HG02678 (cell line): ENCODE data around the gene SLC25A36.
"Not testable (repeated sequence)": the region's sequence is repeated elsewhere in the genome, so short reads cannot be mapped to it uniquely, and the experiment has no call there.

Experiments used
- ATAC-seq: cut with Tn5 transposase; IDR thresholded peaks from one replicate; pipeline ENCODE4 v1.9.1; 2021; ENCODE audit warnings: mild to moderate bottlenecking, moderate library complexity; ENCODE audit not compliant: unreplicated experiment

The SLC25A36 gene

DNA sequence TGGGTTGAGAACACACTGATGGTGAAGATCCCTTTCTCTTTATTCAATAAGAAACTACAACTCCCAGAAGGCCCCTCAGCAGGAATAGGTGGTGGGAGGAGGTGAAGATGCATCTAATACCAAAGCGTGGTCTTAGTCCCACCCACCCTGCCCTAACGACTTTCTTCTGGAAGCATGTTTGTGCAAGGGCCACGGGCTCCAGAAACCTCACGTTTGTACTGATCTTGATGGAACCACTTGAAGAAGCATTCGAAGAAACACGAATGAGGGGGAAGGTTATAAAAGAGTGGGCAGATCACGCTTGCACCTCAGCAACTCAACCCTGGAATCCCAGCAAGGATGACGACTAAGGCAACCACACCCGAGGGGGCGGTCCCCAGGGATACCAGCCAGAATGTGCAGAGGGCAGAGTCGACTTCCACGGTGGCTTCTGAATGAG is 10.6 kb upstream of the SLC25A36 start:
- no peak for ATAC-seq

DNA sequence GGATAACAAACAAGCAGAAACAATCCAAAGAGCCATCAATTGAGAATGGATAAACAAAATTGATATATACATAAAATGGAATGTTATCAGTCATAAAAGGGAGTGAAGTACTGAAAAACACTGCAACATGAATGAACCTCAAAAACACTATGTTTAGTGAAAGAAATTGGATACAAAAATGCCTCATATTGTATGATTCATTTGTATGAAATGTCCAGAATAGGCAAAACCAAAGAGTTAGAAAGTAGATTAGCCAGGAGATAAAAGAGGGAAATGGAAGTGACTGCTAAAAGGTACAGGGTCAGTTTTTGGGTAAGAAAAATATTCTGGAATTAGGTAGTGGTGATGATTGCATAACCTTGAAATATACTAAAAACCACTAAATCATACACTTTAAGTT is 9.8 kb upstream of the SLC25A36 start:
- ATAC-seq: no peak

- no peak for ATAC-seq
Measured at GRCh38 chr3:140933109-140933508, 8.5 kb upstream of the SLC25A36 start.

DNA sequence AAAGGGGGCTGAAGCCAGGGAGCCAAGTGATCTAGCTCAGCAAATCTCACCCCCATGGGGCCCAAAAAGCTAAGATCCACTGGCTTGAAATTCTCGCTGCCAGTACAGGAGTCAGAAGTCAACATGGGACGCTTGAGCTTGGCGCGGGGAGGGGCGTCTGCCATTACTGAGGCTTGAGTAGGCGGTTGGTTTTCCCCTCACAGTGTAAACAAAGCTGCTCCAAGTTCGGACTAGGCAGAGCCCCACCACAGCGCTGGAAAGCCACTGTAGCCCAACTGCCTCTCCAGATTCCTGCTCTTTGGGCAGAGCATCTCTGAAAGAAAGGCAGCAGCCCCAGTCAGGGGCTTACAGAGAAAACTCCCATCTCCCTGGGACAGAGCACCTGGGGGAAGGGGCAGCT is 8.1 kb upstream of the SLC25A36 start:
- ATAC-seq: no peak

GRCh38 chr3:140939305-140939704 is 2.3 kb upstream of the SLC25A36 start:
- ATAC-seq: not testable (repeated sequence)

GRCh38 chr3:140941090-140941433 is 574 bp upstream of the SLC25A36 start:
- ATAC-seq: no peak

DNA sequence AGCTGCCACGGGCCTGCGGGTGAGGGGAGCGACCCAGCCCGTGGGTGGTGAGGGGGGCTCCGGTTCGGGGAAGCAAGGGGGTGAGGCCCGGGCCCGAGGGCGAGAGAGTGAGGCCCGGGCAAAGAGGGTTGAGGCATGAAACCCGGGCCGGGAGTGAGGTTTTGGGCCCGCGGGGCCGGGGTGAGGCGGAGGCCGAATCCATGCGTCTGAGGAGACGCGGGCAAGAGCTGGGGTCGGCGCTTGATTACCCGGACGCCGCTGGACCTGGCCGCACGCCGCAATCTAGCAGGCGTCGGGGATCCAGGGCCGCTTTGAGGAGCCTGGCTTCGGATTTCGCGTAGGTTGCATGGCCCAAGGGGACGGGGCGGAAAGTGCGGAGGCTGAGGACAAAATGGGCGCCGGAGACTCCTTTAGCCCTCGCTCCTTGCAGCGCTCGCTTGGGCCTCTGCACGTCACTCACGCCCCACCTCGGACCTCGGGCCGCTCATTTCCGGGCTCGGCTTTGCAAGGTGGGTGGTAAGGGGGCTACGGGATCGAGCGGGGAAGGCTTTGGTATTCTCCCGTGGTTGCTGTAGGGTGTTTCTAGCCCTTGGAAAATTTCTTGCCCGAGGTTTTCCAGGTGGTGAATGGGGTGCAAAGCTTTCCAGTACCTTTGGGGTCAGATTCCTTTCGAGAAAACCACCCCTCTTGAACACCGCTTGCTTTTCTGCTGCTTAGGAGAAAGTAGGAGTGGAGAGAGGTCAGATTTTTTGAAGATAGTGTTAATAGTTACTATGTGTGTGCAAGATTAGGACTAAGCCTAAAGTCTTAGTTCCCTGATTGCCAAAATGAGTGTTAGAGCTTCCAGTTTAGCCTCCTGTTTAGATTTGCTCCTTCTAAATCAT is 827 bp downstream of the SLC25A36 start:
- peak; percentile 45 for ATAC-seq

- no peak for ATAC-seq
Measured at GRCh38 chr3:140943781-140944552, 2.3 kb downstream of the SLC25A36 start.

- ATAC-seq: no peak
Measured at GRCh38 chr3:140948460-140949249, 7.0 kb downstream of the SLC25A36 start.

DNA sequence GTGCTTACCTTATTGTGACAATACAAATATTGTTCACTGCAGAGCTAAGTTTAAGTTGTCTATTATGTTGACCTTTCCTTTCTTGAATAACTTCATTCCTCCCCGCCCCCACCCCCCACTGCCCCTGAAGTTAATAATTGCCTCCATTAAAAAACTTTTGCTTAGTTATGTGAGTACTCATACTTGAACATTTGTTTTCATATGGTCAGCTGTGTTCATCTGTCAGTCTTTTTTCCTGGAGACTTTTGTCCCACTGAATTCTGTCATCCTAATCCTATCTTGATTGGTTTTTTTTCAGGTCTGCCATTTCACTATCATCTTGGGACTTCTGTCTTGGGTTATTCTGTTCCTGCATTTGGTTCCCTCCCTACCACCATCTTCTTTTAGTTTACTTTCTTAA is 8.5 kb downstream of the SLC25A36 start:
- ATAC-seq: no peak

GRCh38 chr3:140950863-140951262 is 9.2 kb downstream of the SLC25A36 start:
- ATAC-seq: no peak

- ATAC-seq: not testable (repeated sequence)
Measured at GRCh38 chr3:140951750-140952149, 10.1 kb downstream of the SLC25A36 start.

- no peak for ATAC-seq
Measured at GRCh38 chr3:140953028-140953960, 11.7 kb downstream of the SLC25A36 start.

- ATAC-seq: no peak
Measured at GRCh38 chr3:140954576-140954975, 12.9 kb downstream of the SLC25A36 start.

DNA sequence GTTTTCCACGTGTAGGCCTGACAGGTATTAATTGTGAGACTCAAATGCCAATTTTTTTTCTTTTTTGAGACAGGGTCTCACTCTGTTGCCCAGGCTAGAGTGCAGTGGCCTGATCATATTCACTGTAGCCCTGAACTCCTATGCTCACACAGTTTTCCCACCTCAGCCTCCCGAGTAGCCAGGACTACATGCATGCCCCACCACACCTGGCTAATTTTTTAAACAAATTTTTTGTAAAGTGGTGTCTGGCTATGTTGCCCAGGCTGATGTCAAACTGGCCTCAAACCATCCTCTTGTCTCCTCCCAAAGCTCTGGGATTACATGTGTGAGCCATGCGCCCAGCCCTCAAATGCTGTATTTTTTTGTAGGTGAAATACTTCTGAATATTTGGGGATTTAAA is 14.0 kb downstream of the SLC25A36 start:
- no peak for ATAC-seq

DNA sequence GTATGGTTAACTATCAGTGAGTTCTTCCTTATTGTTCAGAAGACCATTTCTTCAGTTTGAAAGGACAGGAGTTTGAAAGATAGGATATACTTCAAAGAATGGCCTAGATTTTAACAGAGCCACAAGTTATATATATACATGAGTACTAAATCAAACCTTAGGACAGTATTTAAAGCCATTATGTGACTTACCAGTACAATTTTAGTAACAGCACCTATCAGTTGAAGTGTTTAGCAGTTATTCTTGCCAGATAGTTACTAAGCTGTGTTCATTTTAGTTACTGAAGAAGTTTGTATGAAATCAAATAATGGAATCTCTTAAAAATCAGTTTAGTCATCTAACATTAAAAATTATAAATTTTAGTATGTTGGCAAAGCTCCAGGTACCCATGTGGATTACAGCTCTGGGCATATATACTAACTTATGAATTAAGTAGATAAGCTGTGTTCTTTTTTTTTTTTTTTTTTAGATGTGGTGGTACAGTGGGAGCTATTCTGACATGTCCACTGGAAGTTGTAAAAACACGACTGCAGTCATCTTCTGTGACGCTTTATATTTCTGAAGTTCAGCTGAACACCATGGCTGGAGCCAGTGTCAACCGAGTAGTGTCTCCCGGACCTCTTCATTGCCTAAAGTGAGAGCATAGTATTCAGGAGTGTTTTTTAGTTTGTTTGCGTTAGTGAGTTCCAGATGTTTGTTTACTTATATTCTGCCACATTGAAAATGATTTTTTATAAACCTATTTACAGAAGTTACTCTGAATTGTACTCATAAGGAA is 14.6 kb downstream of the SLC25A36 start:
- ATAC-seq: no peak

- no peak for ATAC-seq
Measured at GRCh38 chr3:140972833-140973232, 31.2 kb downstream of the SLC25A36 start.

- ATAC-seq: no peak
Measured at GRCh38 chr3:140974900-140975299, 33.3 kb downstream of the SLC25A36 start.

DNA sequence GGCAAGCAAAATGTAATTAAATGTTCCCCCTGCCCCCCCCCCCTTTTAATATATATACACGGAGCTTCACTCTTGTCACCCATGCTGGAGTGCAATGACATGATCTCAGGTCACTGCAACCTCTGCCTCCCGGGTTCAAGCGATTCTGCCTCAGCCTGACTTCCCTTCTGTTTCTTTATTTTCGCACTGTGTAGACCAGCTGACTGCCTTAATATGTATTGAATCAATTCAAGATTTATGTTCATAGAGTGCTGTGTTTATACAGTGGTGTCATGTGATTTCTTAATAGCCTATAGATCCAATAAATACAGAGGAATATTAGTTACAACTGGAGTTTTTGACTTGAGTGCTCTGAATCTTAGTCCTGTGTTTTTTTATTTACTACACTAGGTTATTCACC is 39.0 kb downstream of the SLC25A36 start:
- ATAC-seq: no peak
